GM23248 (cell line): ENCODE data around the gene MACROD2. TPM values are rescaled to one million over a fixed set of nuclear protein-coding genes. Genes with fewer than 3 reads are reported as not detected.

Experiments used
- DNase-seq: peaks from one replicate; pipeline ENCODE4 v3.0.0-alpha.2; 2015
- H2AFZ ChIP-seq: fragments of 200-600 bp; sonication (generic); 2 replicates; pipeline ENCODE4 v1.6.1; 2016; ENCODE audit warnings: antibody characterized with exemption
- H3F3A ChIP-seq: fragments of 200-600 bp; sonication (generic); 2 replicates; pipeline ENCODE4 v1.6.1; 2016; ENCODE audit warnings: mild to moderate bottlenecking, antibody characterized with exemption, mixed run types; ENCODE audit not compliant: insufficient read depth
- H3K27ac ChIP-seq: fragments of 200-600 bp; sonication (generic); 2 replicates; pipeline ENCODE4 v1.5.1; 2016; ENCODE audit warnings: mild to moderate bottlenecking
- H3K27me3 ChIP-seq: fragments of 200-600 bp; sonication (generic); replicated peaks from 2 replicates; pipeline ENCODE4 v1.6.1; 2016; ENCODE audit warnings: mild to moderate bottlenecking; ENCODE audit not compliant: insufficient read depth
- H3K36me3 ChIP-seq: fragments of 200-600 bp; sonication (generic); 2 replicates; pipeline ENCODE4 v1.6.1; 2016; ENCODE audit warnings: low read depth, mild to moderate bottlenecking
- H3K4me1 ChIP-seq: fragments of 200-600 bp; sonication (generic); 2 replicates; pipeline ENCODE4 v1.6.1; 2016; ENCODE audit warnings: mild to moderate bottlenecking; ENCODE audit not compliant: insufficient read depth
- H3K4me2 ChIP-seq: fragments of 200-600 bp; sonication (generic); one replicate; pipeline ENCODE4 v1.6.1; 2016; ENCODE audit warnings: mild to moderate bottlenecking; ENCODE audit not compliant: unreplicated experiment
- H3K4me3 ChIP-seq: fragments of 200-600 bp; sonication (generic); 2 replicates; pipeline ENCODE4 v1.5.1; 2016; ENCODE audit warnings: mild to moderate bottlenecking
- H3K79me2 ChIP-seq: fragments of 200-600 bp; sonication (generic); 2 replicates; pipeline ENCODE4 v1.6.1; 2016; ENCODE audit warnings: mild to moderate bottlenecking; ENCODE audit not compliant: insufficient read depth
- H3K9ac ChIP-seq: fragments of 200-600 bp; sonication (generic); 2 replicates; pipeline ENCODE4 v1.6.1; 2016; ENCODE audit warnings: mild to moderate bottlenecking
- H3K9me2 ChIP-seq: fragments of 200-600 bp; sonication (generic); 2 replicates; pipeline ENCODE4 v1.6.1; 2016; ENCODE audit warnings: mixed run types, mild to moderate bottlenecking, moderate library complexity; ENCODE audit not compliant: insufficient read depth
- H3K9me3 ChIP-seq: fragments of 200-600 bp; sonication (generic); one replicate; pipeline ENCODE4 v1.6.1; 2017; ENCODE audit warnings: low read depth
- H4K20me1 ChIP-seq: fragments of 200-600 bp; sonication (generic); 2 replicates; pipeline ENCODE4 v1.6.0; 2016; ENCODE audit not compliant: insufficient read depth
- EZH2 ChIP-seq: fragments of 200-600 bp; sonication (generic); IDR thresholded peaks from 2 replicates; pipeline ENCODE4 v1.6.1; 2018; ENCODE audit warnings: antibody characterized with exemption, mild to moderate bottlenecking; ENCODE audit not compliant: insufficient read depth, poor library complexity, severe bottlenecking
- EZH2phosphoT487 ChIP-seq: fragments of 200-600 bp; sonication (generic); IDR thresholded peaks from 2 replicates; pipeline ENCODE4 v1.6.1; 2018; ENCODE audit warnings: antibody characterized with exemption, moderate library complexity, mild to moderate bottlenecking, low read depth; ENCODE audit not compliant: insufficient read depth
- WGBS, 2 experiments: methylation state at CpG; one replicate each; pipeline ENCODE4 v1.1.6; 2015 to 2017; ENCODE audit warnings: low lambda C conversion rate in 2 of 2, low coverage in 1 of 2; ENCODE audit errors: missing lambda C conversion rate in 2 of 2; 5-methylcytosine and 5-hydroxymethylcytosine counted together
- in situ Hi-C: fragments of 300-500 bp; cut with MboI; formaldehyde crosslinking; loops from 2 replicates; pipeline ENCODE4 v1.15.0; 2020
- polyA plus RNA-seq: library from polyadenylated mRNA; unstranded; fragments of >200 nt; fragmentation: Nextera tagmentation; extraction: Ambion mirVana; gene quantifications from 2 replicates; pipeline ENCODE4 v1.2.1, GENCODE V29; 2016
- total RNA-seq: library from RNA; depleted of rRNA; stranded (reverse); fragments of >200 nt; shearing (Covaris generic); gene quantifications from 2 replicates; pipeline ENCODE4 v1.2.3, GENCODE V29; 2014

The MACROD2 gene
- total and polyA plus RNA-seq, 2 experiments from 2014 or later: 1.1 to 3.1 TPM

DNA sequence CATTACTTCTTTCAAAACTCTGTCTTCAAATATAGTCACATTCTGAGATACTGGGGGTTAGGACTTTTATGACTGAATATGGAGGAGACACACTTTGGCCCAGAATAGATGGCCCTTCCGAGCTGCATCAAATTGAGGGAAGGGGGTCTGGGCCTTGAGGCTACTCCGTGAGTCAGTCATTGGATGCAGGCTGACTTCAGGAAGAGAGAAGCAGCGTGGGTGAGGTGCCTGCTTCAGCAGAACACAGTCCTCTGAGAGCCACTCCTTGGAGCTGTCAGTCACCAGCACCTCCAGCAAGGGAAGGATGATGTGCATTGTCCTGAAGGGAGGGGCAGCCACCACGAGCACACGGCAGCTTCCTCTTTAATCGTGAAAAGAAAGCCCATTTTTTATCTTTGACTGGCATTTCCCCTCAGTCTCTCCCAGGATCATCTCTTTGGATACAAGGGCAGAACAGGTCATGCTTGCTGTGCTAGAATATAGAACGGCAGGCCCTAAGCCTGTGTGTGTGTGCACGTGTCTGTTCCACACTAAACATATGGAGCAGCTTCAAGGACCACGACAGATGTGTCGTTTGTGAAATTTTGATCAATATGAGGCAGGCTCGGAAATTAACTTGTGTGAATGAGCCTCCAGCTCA lies 1856.4 kb downstream of the MACROD2 start:
- no peak for DNase-seq
- WGBS, 2 experiments: 12 to 23% methylated on average over 11 of the region's 11 CpGs
- in situ Hi-C loops: no loop called here

DNA sequence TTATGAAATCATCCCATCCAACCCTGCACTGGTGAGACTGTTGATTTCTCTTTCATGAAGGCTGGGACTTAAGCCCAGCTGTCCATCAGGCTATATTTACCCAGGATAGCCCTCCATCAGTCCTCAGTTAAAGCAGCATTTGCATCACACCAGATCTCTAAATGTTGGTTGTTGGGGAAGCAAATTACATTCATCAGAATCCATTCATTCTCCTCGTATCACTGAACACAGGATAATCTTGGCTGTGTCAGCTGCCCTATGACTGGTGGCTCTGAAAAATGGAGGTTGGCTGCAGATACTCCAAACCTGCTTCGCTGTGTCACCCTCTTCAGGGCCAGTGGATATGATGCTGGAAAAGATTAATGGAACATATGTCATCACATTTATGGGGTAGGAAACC lies 1859.6 kb downstream of the MACROD2 start:
- no peaks in the 10 kb centered on the region for H3K36me3 ChIP-seq
- H2AFZ ChIP-seq: no peak overlapping the region
- no peaks in the 10 kb centered on the region for H4K20me1 ChIP-seq
- 33 to 35% methylated on average over 2 of the region's 2 CpGs for WGBS, 2 experiments
- H3K9ac ChIP-seq: no peak overlapping the region
- no peak for TF ChIP-seq EZH2
- TF ChIP-seq EZH2phosphoT487: no peak
- H3K9me3 ChIP-seq: no peaks in the 10 kb centered on the region
- H3K4me2 ChIP-seq: no peak overlapping the region
- no peak overlapping the region for H3K27ac ChIP-seq
- no peaks in the 10 kb centered on the region for H3K79me2 ChIP-seq
- in situ Hi-C loops: no loop called here
- no peak overlapping the region for H3K4me3 ChIP-seq
- DNase-seq: no peak
- no peaks in the 10 kb centered on the region for H3F3A ChIP-seq
- H3K27me3 ChIP-seq: no peaks in the 10 kb centered on the region
- no peaks in the 10 kb centered on the region for H3K4me1 ChIP-seq
- H3K9me2 ChIP-seq: no peaks in the 10 kb centered on the region

More for the DNA sequence above, 1856.4 kb downstream of the MACROD2 start:
- no peaks in the 10 kb centered on the region for H3K9me2 ChIP-seq
- H3K27me3 ChIP-seq: no peaks in the 10 kb centered on the region
- TF ChIP-seq EZH2 (no peak), EZH2phosphoT487 (no peak)
- H2AFZ ChIP-seq: no peak overlapping the region
- no peak overlapping the region for H3K9ac ChIP-seq
- H3K9me3 ChIP-seq: no peaks in the 10 kb centered on the region
- H3K4me2 ChIP-seq: no peak overlapping the region
- H3K4me3 ChIP-seq: no peak overlapping the region
- no peaks in the 10 kb centered on the region for H3F3A ChIP-seq
- no peaks in the 10 kb centered on the region for H3K79me2 ChIP-seq
- no peaks in the 10 kb centered on the region for H3K4me1 ChIP-seq
- no peak overlapping the region for H3K27ac ChIP-seq
- H4K20me1 ChIP-seq: no peaks in the 10 kb centered on the region
- no peaks in the 10 kb centered on the region for H3K36me3 ChIP-seq

DNA sequence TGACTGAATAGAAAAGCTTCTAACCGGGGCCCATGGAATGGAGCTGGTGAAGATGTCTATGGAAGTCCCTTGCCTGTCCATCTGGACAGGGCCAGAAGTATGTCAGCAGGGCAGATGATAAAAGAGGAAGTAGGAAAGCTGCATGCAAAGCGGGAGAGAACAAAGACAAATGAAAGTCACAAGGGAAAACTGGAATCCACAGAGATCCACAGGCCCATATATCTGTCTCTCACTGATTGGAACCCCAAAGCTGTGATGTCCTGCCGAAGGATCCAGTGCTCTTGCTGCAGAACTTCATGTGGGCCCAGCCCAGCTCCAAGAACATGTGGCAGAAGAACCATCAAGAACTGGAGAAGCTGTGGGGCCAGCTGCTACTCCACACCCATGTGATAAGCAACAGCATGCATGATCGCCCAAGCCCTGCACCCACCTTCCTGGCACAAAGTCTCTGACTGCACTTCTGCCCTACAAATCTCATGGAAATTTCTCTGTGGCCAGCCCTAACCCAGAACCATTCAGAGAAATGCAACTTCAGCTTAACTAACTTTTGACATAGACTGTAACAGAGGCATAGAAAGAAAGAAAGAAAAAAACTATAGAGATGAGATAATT lies 1862.0 kb downstream of the MACROD2 start:
- Histone ChIP-seq H3K27ac (no peak overlapping the region), H2AFZ (no peak overlapping the region), H3F3A (no peaks in the 10 kb centered on the region), H3K9ac (no peak overlapping the region), H3K4me2 (no peak overlapping the region), H3K27me3 (no peaks in the 10 kb centered on the region), H3K9me2 (no peaks in the 10 kb centered on the region), H3K4me3 (no peak overlapping the region), H3K9me3 (no peaks in the 10 kb centered on the region), H3K36me3 (no peaks in the 10 kb centered on the region), H3K4me1 (no peaks in the 10 kb centered on the region), H3K79me2 (no peaks in the 10 kb centered on the region), H4K20me1 (no peaks in the 10 kb centered on the region)
- in situ Hi-C loops: no loop called here
- WGBS, 2 experiments: 45 to 46% methylated on average over 4 of the region's 4 CpGs
- DNase-seq: no peak
- TF ChIP-seq EZH2 (no peak), EZH2phosphoT487 (no peak)

DNA sequence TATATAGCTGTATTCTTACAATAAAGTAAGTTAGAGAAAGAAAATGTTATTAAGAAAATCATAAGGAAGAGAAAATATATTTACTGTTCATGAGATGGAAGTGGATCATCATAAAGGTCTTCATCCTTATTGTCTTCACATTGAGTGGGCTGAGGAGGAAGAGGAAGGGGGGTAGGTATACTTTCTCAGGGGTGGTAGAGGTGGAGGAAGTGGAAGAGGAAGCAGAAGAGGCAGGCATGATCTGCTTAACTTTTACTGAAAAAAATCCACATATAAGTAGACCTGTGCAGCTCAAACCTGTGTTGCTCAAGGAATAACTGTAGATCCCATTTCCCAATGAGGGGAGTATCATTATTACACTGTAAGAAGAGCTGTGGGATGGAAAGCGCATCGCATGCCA lies 1863.7 kb downstream of the MACROD2 start:
- Histone ChIP-seq H3F3A (no peaks in the 10 kb centered on the region), H3K79me2 (no peaks in the 10 kb centered on the region), H3K9ac (no peak overlapping the region), H3K9me3 (no peaks in the 10 kb centered on the region), H3K36me3 (no peaks in the 10 kb centered on the region), H3K4me3 (no peak overlapping the region), H4K20me1 (no peaks in the 10 kb centered on the region), H3K27me3 (no peaks in the 10 kb centered on the region), H3K9me2 (no peaks in the 10 kb centered on the region), H3K27ac (no peak overlapping the region), H3K4me1 (no peaks in the 10 kb centered on the region), H3K4me2 (no peak overlapping the region), H2AFZ (no peak overlapping the region)
- WGBS, 2 experiments: 82 to 84% methylated on average over 2 of the region's 2 CpGs
- DNase-seq: no peak
- TF ChIP-seq EZH2: no peak
- TF ChIP-seq EZH2phosphoT487: no peak
- in situ Hi-C loops: no loop called here
